GM18520 (cell line): ENCODE data around the gene LAMTOR3.

ENCODE experiments used
- ATAC-seq: cut with Tn5 transposase; IDR thresholded peaks from one replicate; pipeline ENCODE4 v1.9.1; 2021; ENCODE audit not compliant: unreplicated experiment

The LAMTOR3 gene

GRCh38 chr4:99863804-99864203 is 30.4 kb downstream of the LAMTOR3 start:
- no peak for ATAC-seq

GRCh38 chr4:99861120-99861905 is 32.9 kb downstream of the LAMTOR3 start:
- ATAC-seq, result peak; percentile 76

GRCh38 chr4:99860521-99860920 is 33.7 kb downstream of the LAMTOR3 start:
- no peak for ATAC-seq

GRCh38 chr4:99859618-99860017 is 34.6 kb downstream of the LAMTOR3 start:
- ATAC-seq, result no peak

- ATAC-seq, result no peak
These were observed 36.9 kb downstream of the LAMTOR3 start for GRCh38 chr4:99857307-99857706.

- no peak for ATAC-seq
These were observed 38.1 kb downstream of the LAMTOR3 start for GRCh38 chr4:99856166-99856565.

- peak; percentile 29 for ATAC-seq
These were observed 38.5 kb downstream of the LAMTOR3 start for GRCh38 chr4:99855678-99856077.

- no peak for ATAC-seq
These were observed 40.2 kb downstream of the LAMTOR3 start for GRCh38 chr4:99853999-99854398.

GRCh38 chr4:99853190-99853589 is 41.0 kb downstream of the LAMTOR3 start:
- no peak for ATAC-seq

GRCh38 chr4:99852199-99852749 is 42.0 kb downstream of the LAMTOR3 start:
- no peak for ATAC-seq

GRCh38 chr4:99848591-99849001 is 45.6 kb downstream of the LAMTOR3 start:
- peak; percentile 21 for ATAC-seq

GRCh38 chr4:99847362-99847976 is 46.8 kb downstream of the LAMTOR3 start:
- ATAC-seq, result peak; percentile 49

- ATAC-seq, result no peak
These were observed 47.3 kb downstream of the LAMTOR3 start for GRCh38 chr4:99846891-99847290.

GRCh38 chr4:99845708-99846469 is 48.3 kb downstream of the LAMTOR3 start:
- peak; percentile 20 for ATAC-seq

- ATAC-seq, result no peak
These were observed 49.0 kb downstream of the LAMTOR3 start for GRCh38 chr4:99845179-99845578.

GRCh38 chr4:99844048-99844447 is 50.2 kb downstream of the LAMTOR3 start:
- no peak for ATAC-seq

GRCh38 chr4:99843413-99843812 is 50.8 kb downstream of the LAMTOR3 start:
- no peak for ATAC-seq

GRCh38 chr4:99841129-99841528 is 53.1 kb downstream of the LAMTOR3 start:
- peak; percentile 77 for ATAC-seq

- no peak for ATAC-seq
These were observed 55.3 kb downstream of the LAMTOR3 start for GRCh38 chr4:99838927-99839326.

GRCh38 chr4:99835942-99836341 is 58.3 kb downstream of the LAMTOR3 start:
- no peak for ATAC-seq

- no peak for ATAC-seq
These were observed 59.7 kb downstream of the LAMTOR3 start for GRCh38 chr4:99834569-99834968.
